Superior temporal gyrus (tissue), 1 donor: ENCODE measurements around the gene JADE1.
A peak's percentile ranks its signal among the peaks of the same experiment; 100 is the strongest.

Source experiments
- DNase-seq: peaks from one replicate; pipeline ENCODE4 v3.0.0-alpha.2; 2016; ENCODE audit errors: extremely low spot score

JADE1 gene

DNA sequence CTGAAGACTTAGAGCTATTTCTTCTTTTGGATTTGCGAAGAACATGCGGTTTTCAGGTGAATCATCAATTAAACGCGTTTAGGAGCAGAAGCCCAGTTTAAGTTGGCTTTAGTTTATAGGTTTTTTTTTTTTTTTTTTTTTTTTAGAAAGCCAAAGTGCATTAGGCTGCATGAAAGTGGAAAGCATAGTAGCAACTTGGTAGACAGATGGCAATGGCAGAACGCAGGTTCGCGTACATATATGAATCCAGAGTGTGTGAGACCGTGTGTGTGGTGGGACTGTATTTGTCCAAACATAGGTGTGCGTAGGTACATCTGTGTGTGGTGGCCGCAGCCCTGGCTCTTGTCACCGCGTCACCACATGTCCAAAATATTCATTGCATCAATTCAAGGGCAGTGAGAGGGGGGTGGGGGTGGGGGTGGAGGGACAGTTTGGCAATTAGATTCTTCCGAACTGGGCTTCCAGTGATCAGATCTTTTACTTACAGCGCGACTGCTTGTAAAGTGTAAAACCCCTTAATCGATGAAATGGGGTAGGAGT lies 901 bp downstream of the JADE1 start:
- DNase-seq: peak; percentile 64

DNA sequence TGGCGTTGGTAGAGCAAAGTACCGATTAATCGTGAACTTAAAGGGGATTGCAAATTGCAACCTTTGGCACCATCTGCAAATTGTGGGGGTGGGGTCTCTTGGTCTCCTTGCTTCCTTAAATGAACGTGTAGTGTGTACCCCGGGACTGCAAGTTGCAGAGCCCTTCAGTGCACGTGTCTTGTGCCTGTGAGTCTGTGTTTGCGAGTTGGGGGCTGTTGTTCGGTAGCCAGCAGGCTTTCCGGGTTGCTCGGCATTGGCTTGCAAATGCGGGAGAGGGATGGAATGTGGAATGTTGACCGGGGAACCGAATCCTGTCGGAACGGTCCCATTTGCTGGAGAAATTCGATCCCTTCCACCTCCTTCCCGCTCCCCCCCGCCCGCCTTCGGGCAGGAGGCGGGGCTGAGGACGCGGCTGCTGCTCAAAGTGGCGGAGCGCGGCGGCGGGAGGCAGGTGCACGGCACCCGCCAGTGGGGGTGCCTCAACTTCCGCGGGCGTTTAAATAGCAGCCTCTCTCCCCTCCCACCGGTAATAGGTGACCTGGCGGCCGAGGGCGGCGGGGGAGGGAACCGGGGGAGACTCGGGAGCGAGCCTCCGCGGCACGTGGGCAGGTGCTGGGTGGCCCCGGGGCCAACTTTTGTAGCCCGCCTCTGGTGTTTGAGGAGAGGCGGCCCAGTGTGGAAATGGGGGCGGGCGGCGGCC lies 1.5 kb downstream of the JADE1 start:
- peak; percentile 63 for DNase-seq

DNA sequence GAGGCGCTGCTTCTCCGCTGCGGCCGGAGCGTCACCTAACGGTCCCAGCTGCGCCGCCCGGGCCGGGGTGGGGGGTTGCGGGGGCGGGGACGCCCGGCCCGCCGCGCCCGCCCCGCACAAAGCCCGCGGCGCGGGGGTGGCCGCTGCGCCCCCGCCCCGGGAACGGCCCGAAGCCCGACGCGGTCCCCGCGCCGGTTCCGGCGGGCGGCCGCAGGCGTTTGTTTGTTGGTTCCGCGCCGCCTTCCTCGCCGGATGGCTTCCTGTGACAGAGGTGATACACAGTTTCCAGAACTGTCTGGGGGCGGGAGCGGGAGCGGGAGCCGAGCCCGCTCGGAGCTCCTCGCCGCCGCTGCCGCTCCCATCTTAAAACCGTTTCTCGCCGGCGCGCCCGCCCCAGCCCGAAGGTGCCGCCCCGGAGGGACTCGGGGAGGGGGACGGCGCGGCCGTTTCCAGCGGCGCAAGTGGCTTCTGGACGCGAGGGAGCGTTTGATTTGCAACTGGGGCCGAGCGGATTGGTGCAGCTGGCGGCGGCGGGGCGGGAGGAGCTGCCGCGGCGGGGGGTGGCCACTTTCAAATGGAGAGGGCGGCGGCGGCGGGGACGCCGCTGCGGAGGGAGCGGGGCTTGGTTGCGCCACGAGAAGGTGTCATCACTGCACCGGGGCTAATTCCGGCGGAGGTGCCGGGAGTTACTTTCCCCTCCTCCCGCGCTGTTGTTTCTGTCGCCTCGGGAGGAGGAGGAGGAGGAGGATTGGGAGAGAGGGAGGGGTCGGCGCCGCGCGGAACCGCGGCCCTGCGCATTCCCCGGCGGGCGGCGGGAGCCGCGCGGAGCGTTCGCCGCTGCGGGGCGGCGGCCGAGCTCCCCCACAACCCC lies 2.3 kb downstream of the JADE1 start:
- DNase-seq: peak; percentile 78

DNA sequence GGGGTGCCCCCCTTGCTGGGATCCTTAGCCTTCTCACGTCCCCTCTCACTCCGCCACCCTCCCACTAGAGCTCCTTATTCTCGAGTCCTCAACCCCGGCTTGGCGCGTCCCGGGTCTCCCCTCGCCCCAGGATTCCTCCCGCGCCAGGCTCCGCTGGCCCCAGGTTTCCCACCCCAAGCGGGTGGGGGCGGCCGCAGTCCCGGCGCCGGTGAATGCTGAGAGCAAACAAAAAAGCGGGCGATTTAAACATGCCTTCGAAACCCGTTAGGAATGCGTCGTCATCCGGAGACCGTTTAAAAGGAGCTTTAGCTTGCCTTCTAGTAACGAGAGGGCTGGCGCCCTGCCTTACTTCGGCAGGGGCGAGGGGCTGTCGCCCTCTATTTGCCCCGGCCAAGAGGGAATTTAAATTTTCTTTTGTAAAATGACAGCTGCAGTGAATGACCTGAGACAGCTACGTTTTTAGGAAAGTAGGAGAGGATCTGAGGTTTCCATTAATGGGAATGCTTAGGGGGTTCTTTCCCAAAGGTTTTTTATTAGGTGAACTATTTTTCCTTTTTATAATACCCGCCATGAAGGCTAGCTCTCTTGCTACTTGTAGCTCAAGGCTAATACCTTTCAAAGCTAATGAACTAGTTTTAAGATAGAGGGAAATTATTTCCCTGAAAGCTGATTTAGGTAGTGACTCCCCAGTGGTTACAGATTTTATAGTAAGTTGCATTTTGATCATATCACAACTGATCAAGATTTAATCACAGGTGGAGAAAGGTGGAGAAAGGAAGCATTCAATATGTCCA lies 3.1 kb downstream of the JADE1 start:
- DNase-seq: peak; percentile 46

DNA sequence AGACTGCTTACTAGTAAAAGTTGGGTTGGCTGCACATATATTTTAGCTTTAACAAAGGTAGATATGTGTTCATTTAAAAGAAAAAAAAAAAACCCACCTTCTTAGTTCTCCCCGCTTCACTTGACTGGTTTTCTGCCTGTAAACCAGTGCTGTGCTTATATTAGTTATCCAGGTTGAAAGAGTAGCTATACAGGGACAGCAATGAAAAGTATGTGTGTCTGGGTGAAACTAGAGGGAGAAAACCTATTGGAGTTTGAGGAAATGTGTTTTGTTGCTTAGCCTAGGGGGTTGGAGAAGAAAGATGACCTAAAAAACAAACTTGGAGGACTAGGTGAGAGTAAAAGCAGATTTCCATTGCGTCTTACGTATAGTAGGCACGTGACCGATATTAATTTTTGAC lies 4.5 kb downstream of the JADE1 start:
- DNase-seq: no peak

DNA sequence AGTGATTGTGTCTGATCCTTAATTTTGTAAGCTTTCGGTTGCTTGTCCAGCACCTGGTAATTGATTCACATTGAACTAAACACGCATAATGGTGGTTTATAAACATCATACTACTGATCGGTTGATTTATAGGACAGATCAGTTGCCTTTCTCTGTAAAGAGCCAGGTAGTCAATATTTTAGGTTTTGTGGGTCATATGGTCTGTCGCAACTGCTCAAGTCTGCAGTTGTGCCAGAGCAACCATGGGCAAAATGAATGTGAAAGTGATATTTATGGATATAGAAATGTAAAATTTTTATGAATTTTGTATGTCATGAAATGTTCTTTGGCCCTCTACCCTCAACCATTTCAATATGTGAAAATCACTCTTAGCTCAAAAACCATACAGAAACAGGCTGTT lies 8.9 kb downstream of the JADE1 start:
- no peak for DNase-seq

DNA sequence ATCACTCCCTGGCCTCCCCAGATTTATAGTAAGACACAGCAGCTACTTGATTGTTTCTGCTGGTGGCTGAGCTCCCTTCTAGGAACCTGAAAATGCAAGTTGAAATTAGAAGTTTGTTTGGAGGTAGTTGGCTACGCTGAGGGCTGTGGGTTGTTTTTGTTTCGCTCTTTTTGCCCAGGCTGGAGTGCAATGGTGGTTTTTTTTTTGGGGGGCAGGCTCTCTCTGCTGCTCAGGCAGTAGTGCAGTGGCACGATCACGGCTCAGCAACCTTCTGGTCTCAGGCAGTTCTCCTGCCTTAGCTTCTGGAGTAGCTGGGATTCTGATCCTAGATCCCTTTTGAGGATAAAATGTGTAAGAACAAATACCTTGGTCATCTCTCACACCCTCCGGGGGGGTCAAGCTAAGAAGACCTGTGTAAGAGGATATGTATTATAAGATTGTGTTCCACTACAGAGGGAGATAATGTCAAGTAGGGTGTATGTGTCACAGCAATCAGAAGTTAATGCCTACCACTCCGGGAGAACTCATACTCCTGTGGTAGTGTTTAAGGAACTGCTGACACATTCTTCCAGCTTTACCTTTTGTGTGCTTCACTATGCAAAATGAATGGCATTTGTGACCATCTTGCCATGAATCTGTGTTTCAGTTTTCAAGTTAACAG lies 9.7 kb downstream of the JADE1 start:
- no peak for DNase-seq

DNA sequence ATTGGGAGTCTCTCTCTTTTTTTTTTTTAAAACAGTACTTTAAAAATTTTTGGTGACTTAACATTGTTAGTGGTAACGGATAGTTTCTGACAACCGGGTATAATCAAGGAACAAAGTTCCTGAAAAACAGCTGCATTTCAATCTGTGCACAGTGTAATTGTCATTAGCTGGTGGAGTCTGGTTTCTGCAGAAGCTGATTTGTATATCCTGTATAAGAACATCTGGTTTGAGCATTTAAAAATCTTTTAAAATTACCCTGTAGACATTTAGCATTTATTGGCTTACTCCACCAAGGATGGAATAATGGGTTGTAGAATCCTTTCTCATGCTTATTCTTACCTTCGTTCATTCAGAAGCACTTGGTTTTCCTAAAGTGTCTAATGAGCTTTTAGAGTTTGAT lies 11.2 kb downstream of the JADE1 start:
- no peak for DNase-seq

DNA sequence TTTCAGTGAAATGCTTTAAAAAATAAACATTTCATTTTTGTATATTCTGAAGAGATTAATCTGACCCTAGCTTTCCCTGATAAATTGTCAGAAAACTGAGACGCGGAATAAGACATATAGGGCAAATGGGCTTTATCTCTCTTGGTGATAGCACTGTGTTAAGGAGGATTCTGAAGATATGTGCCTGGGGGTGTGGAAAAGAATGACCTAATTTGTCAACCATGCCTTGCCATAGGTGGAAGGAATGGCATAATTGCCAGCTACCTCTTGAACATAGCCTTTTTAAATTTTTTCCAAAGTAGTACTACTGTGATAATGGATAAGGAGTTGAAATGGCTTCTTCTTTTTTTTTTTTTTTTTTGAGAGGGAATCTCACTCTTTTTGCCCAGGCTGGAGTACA lies 11.7 kb downstream of the JADE1 start:
- no peak for DNase-seq

DNA sequence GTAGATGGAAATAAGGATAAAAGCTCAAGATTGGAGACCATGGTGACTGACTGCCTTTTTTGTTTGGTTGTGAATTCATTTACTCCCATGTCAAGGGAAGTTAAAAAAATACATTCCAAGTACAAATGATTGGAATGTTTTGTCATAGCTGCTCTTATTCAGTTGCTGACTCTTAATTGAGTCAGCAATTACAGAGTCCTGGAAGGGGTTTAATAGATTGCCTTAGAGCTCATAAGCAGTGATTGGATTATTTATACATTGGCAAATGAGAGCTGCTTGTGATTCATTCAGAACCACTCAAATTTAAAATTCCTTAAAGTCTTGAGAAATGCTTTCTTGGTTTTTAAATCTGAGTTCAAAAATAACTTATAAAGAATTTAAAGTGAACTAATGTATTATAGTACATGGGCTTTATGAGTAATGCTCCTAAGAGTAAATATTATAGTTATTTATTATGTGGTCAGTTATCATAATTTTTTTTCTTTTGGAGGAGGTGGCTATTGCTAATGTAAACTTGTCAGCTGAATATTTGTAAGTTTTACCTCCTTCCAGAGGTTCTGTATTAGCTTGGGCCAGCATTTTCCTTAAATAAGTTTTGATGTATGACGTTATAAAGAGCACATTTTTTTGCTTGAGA lies 13.6 kb downstream of the JADE1 start:
- DNase-seq: no peak

DNA sequence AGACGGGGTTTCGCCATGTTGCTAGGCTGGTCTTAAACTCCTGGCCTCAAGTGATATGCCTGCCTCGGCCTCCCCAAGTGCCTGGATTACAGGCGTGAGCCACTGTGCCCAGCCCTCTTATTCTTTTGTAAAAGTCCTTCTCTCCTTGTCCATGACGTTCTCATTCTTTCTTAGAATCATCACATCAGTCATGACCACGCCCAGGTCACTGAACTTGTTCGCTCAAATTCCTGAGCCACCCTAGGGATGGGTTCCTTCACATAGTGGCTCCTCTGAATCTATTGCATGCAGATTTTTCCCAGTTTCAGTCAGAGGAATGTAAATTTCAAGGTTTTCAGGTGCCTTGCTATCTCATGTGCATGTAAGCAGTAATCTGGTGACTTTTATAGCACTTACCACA lies 15.7 kb downstream of the JADE1 start:
- no peak for DNase-seq

DNA sequence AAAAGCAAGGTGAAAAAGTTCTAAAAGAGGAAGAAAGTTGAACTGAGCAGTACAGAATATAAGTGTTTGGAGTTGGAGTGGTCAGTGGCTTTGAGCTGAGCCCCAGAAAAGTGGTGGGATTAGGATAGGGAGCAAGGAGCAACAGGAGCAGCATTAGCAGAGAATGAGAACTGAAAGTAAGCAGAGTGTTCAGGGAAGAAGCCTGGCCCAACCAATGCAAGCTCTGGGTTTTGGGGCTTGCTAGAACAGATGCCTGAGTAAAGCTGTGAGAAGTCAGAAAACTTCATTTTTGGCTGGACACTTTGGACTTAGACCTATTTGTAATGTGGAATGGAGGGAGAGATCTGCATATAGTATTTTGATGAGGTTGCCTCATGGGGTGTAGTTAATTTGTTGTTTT lies 17.8 kb downstream of the JADE1 start:
- DNase-seq: no peak

DNA sequence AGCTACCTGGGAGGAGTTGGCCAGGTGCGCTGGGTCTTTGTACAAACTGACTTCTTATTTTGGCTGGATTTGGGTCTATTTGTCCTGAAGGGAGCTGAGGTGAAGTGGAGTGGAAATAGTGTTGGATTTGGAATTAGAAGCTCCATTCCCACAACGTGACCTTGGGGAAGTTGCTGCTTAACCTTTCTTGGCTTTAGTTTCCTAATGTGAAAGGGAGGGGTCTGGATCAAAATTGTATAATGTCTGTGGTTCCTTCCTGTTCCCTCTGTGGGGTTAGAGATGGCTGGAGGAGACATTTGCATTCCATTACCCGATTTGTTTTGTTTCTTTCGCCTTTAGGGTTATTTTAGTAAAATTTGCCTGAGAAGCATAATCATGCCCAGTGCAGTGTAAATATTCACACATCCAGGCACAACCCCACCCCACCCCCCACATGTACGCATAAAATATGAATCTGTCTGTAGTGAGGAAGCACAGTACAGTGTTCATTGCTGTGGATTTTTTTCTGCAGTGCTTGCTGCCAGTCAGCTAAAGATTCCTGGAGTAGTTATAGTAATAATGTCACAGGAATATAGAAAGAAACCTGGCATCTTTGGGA lies 21.5 kb downstream of the JADE1 start:
- no peak for DNase-seq

DNA sequence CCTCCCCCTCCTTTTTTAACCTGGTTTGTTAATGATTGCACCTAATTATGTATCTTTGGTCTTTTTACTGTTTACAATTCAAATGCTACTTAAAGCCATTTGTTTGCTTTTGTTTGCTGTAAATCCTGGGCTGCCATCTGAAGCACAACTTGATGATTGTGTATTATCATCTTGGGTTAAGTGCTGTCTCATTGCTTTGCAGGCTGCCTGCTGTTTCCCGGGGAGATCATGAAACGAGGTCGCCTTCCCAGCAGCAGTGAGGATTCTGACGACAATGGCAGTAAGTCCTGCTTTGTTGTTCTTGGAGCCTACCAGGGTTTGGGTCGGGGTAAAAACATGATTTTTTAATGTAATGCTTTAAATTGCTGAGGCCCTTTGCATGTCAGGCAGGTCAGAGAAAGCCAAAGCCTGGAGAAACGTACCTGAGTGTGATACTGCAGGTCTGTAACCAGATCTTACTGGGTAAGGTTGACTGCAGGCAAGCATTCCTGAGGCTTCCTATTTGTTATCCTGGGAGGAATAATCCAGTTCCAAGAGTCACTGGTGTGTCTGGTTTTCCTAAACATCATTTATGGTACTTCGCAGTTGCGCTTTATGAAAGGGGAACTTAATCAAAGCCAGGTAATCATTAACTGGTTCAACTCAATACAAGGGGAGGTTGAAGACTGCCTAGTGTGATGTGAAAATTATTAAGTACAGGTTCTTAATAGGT lies 22.2 kb downstream of the JADE1 start:
- DNase-seq: no peak

DNA sequence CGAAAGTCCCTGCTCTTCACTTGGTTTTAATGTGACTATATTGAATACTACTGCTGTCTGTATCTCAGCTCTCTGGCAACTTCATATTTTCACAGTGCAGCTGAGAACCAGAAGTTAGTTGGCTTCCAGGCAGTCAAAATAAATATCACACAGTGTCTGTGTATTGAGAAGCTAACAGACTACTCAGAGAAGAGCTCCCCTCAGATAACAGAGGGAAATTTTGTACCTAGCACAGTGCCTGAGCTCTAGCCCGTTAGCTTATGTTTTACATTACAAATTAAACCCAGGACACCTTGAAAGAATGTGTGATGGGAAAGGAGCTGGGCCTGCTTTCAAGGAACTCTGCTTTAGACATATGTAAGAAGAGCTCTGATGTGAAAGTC lies 22.7 kb downstream of the JADE1 start:
- no peak for DNase-seq

DNA sequence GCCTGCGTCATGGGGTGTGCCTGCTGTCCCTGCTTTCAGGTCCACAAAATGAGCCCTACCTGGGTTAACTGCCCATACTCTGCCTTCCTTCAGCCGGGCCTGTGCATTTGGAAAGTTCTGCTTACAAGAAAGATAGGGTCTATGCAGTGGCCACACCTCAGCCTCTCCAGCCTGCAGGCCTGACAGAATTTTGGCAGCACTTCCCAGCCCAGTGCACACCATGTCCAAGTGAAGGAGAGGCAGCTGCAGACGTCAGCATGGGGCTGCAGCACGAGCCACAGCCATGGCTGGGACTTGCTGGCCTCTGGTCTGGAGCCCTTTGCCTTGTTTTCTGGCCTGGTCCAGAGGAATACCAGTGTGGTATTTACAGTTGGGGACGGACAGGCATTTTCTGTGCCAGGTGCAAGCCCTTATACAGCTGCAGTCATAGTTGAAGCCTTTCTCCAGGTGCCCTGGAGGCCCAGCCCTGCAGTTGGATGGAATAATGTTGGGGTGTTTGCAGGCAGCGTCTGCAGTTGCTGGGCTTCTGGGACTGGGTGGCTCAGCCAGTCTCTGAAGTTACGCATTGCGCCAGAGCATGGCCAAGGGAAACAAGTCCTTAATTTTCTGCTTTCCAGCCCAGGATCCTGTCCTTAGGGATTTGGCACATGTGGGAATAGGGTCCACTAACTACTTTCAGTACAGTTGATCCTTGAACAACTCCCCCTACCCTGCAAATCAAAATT lies 26.2 kb downstream of the JADE1 start:
- no peak for DNase-seq

DNA sequence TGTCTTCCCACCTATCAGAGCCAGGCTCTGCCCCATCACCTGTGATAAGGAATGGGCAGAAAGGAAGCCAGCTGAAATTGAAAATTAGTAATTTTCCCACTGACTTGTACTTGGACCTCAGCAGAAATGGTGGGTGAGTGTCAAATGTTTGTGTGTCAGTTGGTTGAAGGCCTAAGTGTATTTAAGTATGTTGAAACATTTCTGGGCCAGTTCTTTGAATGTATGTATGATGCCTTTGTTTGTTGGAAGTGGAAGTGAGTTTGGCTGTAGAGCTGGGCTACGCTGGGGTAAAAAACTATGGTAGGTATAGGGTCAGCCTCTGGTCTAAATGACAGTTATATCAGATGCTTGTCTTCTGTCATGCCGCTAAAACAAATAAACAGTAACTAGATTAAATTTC lies 27.7 kb downstream of the JADE1 start:
- DNase-seq: no peak

DNA sequence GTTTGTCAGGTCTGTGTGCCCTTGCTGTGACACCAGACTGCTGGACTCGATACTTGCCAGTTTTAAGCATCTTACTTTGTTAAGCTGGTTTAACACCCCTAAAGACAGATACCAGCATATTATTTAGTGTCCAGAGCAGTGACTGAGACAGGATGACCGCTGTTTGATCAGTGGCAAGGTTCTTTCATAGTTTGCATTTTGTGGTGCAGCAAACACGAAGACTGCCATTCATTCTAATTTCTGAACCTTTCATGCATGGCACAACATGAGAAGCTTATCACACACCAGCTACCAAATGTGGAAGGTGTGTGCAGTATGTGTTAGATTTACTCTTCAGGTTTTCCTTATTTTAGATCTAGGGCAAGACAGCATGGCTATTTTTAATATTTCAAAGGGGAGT lies 28.2 kb downstream of the JADE1 start:
- no peak for DNase-seq

DNA sequence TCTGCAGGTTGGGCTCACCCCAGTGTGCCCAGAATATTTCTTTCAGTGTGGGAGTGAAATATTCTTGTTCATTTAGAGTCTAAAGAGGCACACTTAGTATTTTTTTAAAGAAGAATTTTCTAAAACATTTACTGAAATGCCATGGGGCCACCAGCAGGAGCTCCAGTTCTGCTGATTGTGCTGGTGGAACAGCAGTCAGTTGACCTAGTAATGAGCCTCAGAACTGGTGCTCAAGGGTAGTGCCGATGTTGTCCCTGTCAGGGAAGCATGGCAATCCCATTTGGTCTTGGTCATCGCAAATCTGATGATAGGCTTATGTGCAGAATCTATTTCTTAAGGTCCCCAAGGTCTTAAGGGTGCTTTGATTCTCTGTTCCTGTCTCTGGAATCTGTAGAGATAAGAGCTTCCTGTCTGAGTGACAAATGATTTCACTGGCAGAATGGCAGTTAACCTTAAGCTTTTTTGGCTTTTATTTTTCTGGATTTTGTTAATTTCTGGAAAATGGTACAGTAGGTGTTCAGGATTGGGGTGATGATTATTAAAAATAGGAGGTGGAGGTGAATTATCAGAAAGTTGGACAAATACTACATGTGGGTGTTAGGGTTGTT lies 31.3 kb downstream of the JADE1 start:
- no peak for DNase-seq
